OCI-LY3 (cell line): ENCODE data around the gene HYAL4.

Source experiments
- CTCF ChIP-seq: fragments of 200-600, 300-600 bp; sonication (generic); IDR thresholded peaks from 2 replicates; pipeline ENCODE4 v1.5.1; 2014; ENCODE audit warnings: antibody characterized with exemption, low read length, low read depth
- EZH2phosphoT487 ChIP-seq: fragments of 200-600 bp; shearing (Covaris generic); IDR thresholded peaks from 2 replicates; pipeline ENCODE4 v1.6.1; 2018; ENCODE audit warnings: antibody characterized with exemption, mixed run types, low read depth

- TF ChIP-seq CTCF (no peak), EZH2phosphoT487 (no peak)
These were observed 1.4 kb downstream of the HYAL4 start for GRCh38 chr7:123846217-123846891.
